ENCODE data around the gene ELAC2.

ELAC2 gene

GRCh38 chr17:13014801-13015200, 3.0 kb downstream of the ELAC2 start:
- DNase-seq: no peak

GRCh38 chr17:13010959-13011358, 6.9 kb downstream of the ELAC2 start:
- no peak for DNase-seq

GRCh38 chr17:13008461-13008860, 9.4 kb downstream of the ELAC2 start:
- no peak for DNase-seq

- DNase-seq: no peak
These were observed 12.3 kb downstream of the ELAC2 start for GRCh38 chr17:13005530-13005929.

GRCh38 chr17:13004336-13004735, 13.5 kb downstream of the ELAC2 start:
- DNase-seq: no peak

- no peak for DNase-seq
These were observed 13.9 kb downstream of the ELAC2 start for GRCh38 chr17:13003927-13004326.

GRCh38 chr17:13003454-13003851, 14.4 kb downstream of the ELAC2 start:
- DNase-seq: no peak

GRCh38 chr17:13002761-13003453, 14.9 kb downstream of the ELAC2 start:
- peak; percentile 25 for DNase-seq

- DNase-seq: no peak
These were observed 15.7 kb downstream of the ELAC2 start for GRCh38 chr17:13001991-13002615.

GRCh38 chr17:13000561-13000960, 17.3 kb downstream of the ELAC2 start:
- DNase-seq: no peak

- DNase-seq: no peak
These were observed 19.0 kb downstream of the ELAC2 start for GRCh38 chr17:12998874-12999273.

GRCh38 chr17:12998461-12998860, 19.4 kb downstream of the ELAC2 start:
- no peak for DNase-seq

GRCh38 chr17:12996941-12997340, 20.9 kb downstream of the ELAC2 start:
- DNase-seq: no peak

GRCh38 chr17:12996357-12996756, 21.5 kb downstream of the ELAC2 start:
- DNase-seq: no peak

GRCh38 chr17:12995896-12996295, 21.9 kb downstream of the ELAC2 start:
- no peak for DNase-seq

GRCh38 chr17:12995106-12995895, 22.5 kb downstream of the ELAC2 start:
- DNase-seq: no peak

- DNase-seq: no peak
These were observed 23.3 kb downstream of the ELAC2 start for GRCh38 chr17:12994341-12995074.

- no peak for DNase-seq
These were observed 24.2 kb downstream of the ELAC2 start for GRCh38 chr17:12993631-12994030.

- no peak for DNase-seq
These were observed 25.2 kb downstream of the ELAC2 start for GRCh38 chr17:12992676-12993075.

- DNase-seq: no peak
These were observed 26.9 kb downstream of the ELAC2 start for GRCh38 chr17:12990926-12991325.

GRCh38 chr17:12990041-12990808, 27.6 kb downstream of the ELAC2 start:
- DNase-seq: no peak

- no peak for DNase-seq
These were observed 30.7 kb downstream of the ELAC2 start for GRCh38 chr17:12987120-12987519.
